Measurements from ENCODE around the gene TTLL10. TPM values are rescaled to one million over a fixed set of nuclear protein-coding genes. Genes with fewer than 3 reads are reported as not detected.

TTLL10 gene
- total RNA-seq, 4 donors from 2014 or later = not detected

- intact Hi-C loops (cut with DNase I; ENCODE audit: low total_unique reads) = no loop called here
- TF ChIP-seq POLR2A (IDR thresholded peaks at IDR 0.05) = no peak
- TF ChIP-seq CTCF (IDR thresholded peaks at IDR 0.05) = no peak
- 83 to 85% methylated on average over 9 to 13 of the region's 13 CpGs for WGBS, 2 donors
- no peak for DNase-seq (ENCODE audit: low spot score in 2 of 2)
- no peak overlapping the region for H3K4me3 ChIP-seq (ENCODE audit: low read depth, poor library complexity, severe bottlenecking)
Observed at GRCh38 chr1:1196431-1197187, 22.9 kb downstream of the TTLL10 start.

GRCh38 chr1:1197188-1197500, 23.5 kb downstream of the TTLL10 start:
- no peak for DNase-seq (ENCODE audit: low spot score in 2 of 2)
- intact Hi-C loops (cut with DNase I; ENCODE audit: low total_unique reads) = no loop called here
- WGBS, 2 donors = 92 to 97% methylated on average over 8 of the region's 8 CpGs
- H3K4me3 ChIP-seq (ENCODE audit: low read depth, poor library complexity, severe bottlenecking) = no peak overlapping the region
- no peak for TF ChIP-seq CTCF (IDR thresholded peaks at IDR 0.05)
- no peak for TF ChIP-seq POLR2A (IDR thresholded peaks at IDR 0.05)

GRCh38 chr1:1197551-1198422, 24.1 kb downstream of the TTLL10 start:
- intact Hi-C loops (cut with DNase I; ENCODE audit: low total_unique reads) = no loop called here
- no peak for DNase-seq (ENCODE audit: low spot score in 2 of 2)
- 92 to 94% methylated on average over 24 to 32 of the region's 48 CpGs for WGBS, 2 donors
- TF ChIP-seq POLR2A (IDR thresholded peaks at IDR 0.05) = no peak
- no peak for TF ChIP-seq CTCF (IDR thresholded peaks at IDR 0.05)
- H3K4me3 ChIP-seq (ENCODE audit: low read depth, poor library complexity, severe bottlenecking) = no peak overlapping the region

- H3K4me3 ChIP-seq (ENCODE audit: low read depth, poor library complexity, severe bottlenecking) = no peak overlapping the region
- no peak for DNase-seq (ENCODE audit: low spot score in 2 of 2)
- TF ChIP-seq CTCF (IDR thresholded peaks at IDR 0.05) (no peak), POLR2A (IDR thresholded peaks at IDR 0.05) (no peak)
- WGBS, 2 donors = 73 to 83% methylated on average over 12 to 22 of the region's 23 CpGs
- intact Hi-C loops (cut with DNase I; ENCODE audit: low total_unique reads) = no loop called here
Observed at GRCh38 chr1:1198423-1199140, 24.9 kb downstream of the TTLL10 start.

GRCh38 chr1:1199141-1199960, 25.7 kb downstream of the TTLL10 start:
- no peak overlapping the region for H3K4me3 ChIP-seq (ENCODE audit: low read depth, poor library complexity, severe bottlenecking)
- DNase-seq (ENCODE audit: low spot score in 2 of 2) = no peak
- WGBS, 2 donors = 83 to 85% methylated on average over 16 to 17 of the region's 22 CpGs
- intact Hi-C loops (cut with DNase I; ENCODE audit: low total_unique reads) = no loop called here
- no peak for TF ChIP-seq CTCF (IDR thresholded peaks at IDR 0.05)
- TF ChIP-seq POLR2A (IDR thresholded peaks at IDR 0.05) = no peak
